Left kidney (tissue), 2 donors: Measurements from ENCODE around the gene CEBPE. TPM values are rescaled to one million over a fixed set of nuclear protein-coding genes. Genes with fewer than 3 reads are reported as not detected.
"Not testable (repeated sequence)": the region's sequence is repeated elsewhere in the genome, so short reads cannot be mapped to it uniquely, and the experiment has no call there.

Experiments used
- DNase-seq: peaks from one replicate; pipeline ENCODE4 v3.0.0-alpha.2; 2013
- polyA plus RNA-seq: library from polyadenylated mRNA; unstranded; fragments of 120-200 nt; gene quantifications from one replicate; pipeline ENCODE4 v1.2.1, GENCODE V29; 2013; ENCODE audit not compliant: insufficient read length

Gene CEBPE
- polyA plus RNA-seq, 1 donor, result 0.08 TPM

DNA sequence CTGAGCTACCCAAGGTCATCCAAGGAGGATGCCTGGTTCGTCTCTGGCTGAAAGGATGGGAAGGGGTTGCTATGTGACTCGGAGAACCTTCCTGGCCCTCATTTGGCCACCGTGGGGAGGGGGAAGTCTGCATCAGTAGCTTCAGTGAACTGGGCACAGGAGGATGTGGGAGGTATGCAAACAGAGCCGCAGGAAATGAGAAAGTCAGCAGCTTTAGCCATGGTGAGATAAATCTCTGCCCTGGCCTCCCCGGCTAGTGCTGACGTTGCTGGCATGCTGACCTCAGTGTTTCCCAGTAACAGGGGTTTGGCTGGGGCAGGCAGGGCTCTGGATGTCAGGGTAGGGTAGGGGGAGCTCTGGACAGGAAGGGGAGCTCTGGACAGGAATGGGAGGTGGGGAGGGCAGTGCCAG, 2.3 kb upstream of the CEBPE start:
- peak; percentile 71 for DNase-seq

DNA sequence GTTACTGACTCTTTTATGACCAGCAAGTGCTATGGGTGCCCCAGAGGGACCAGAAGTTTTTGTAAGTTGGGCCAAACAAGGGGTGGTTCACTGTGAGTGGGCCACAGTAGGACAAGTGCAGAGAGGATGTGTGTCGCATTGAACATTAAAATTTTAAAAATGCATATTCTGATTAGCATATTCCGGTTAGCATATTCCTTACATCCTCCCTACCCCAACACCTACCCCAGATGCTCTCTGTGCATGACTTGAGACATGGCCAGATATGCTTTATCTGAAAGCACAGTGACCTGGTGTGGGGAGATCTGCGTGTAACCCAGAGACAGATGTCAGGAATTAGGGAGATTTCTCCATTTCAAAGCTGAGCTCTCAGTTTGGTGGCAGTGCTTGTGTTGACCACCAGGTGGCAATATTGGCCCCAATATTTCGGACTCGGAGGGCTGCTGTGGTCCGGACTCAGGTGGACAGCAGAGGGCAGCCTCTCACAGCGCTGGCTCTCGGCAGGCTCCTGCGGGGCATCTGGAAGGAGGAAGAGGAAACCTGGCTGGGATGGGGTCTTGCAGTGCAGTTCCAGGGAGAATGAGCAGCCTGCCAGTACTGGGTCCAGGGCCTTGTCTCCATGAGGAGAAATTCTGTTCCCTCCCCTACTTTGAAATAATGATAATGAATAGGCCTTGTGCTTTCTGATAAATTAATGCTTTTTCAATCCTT, 1.6 kb upstream of the CEBPE start:
- peak; percentile 83 for DNase-seq

DNA sequence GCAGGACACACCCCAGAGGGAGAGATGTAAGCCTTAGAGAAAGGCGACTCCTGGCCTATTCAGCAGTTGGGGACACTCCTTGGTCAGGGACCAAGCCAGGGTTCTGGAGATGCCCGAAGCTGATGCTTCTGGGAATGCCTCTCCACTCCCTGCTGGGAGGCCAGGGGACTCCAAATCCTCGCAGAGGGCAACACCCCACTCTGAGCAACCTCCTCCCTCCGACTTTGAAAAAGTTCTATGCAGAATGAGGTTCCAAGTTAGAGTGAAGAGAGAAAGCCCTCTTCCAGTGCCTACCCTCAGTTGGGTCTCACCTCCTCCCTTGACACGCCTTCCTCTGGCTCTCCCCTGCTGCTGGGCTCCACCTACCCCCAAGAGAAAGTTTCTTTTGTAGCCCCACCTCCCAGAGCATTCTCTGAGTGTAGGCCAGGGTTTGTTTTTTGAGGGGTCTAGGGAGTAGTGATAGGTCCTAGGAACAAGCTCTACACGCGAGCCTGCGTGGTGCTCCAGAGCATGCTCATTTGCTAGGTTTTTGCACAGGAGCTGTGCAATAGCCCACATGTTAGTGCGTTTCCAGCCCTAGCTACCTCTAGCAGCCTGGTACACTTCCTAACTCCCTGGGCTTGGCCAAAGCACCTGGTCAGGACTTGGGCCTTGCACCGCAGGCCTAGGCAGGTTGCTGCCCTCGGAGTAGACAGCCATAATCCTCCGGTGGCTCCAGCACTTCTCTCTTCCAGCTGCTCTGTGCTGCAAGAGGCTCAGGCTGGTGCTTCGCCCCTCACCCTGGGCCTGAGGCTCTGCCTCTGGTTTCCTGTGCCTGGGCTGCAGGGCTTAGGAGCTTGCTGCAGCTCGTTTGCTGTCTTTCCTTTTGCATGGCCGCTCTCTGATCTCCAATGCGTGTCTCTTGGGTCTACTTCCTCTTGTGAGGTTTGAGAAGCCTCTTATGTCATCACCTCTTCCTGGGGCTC, 590 bp upstream of the CEBPE start:
- no peak for DNase-seq

- DNase-seq, result no peak
These were observed 1.6 kb downstream of the CEBPE start for GRCh38 chr14:23117371-23118020.

DNA sequence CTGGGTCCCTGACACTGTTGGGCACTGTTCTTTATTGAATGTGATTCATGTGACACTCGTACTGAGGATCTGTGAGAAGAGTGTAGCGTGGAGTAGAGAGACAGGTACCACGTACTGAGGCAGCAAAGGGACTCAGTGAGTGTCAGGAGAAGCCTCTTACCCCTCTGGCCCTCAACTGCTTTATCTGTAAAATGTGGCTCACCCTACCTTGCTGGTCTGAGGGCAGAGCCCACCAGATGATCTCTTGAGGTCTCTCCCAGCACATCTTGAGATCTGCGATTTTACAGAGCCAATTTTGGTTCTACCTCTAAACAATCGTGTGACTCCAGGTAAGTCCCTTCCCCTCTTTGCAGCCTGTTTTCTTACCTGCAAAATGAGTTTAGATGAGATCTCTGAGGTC, 3.1 kb downstream of the CEBPE start:
- DNase-seq, result no peak

- no peak for DNase-seq
These were observed 3.9 kb downstream of the CEBPE start for GRCh38 chr14:23115039-23115731.

- DNase-seq, result no peak
These were observed 4.4 kb downstream of the CEBPE start for GRCh38 chr14:23114669-23115038.

GRCh38 chr14:23114120-23114458, 5.0 kb downstream of the CEBPE start:
- no peak for DNase-seq

- DNase-seq, result no peak
These were observed 5.5 kb downstream of the CEBPE start for GRCh38 chr14:23113431-23114119.

DNA sequence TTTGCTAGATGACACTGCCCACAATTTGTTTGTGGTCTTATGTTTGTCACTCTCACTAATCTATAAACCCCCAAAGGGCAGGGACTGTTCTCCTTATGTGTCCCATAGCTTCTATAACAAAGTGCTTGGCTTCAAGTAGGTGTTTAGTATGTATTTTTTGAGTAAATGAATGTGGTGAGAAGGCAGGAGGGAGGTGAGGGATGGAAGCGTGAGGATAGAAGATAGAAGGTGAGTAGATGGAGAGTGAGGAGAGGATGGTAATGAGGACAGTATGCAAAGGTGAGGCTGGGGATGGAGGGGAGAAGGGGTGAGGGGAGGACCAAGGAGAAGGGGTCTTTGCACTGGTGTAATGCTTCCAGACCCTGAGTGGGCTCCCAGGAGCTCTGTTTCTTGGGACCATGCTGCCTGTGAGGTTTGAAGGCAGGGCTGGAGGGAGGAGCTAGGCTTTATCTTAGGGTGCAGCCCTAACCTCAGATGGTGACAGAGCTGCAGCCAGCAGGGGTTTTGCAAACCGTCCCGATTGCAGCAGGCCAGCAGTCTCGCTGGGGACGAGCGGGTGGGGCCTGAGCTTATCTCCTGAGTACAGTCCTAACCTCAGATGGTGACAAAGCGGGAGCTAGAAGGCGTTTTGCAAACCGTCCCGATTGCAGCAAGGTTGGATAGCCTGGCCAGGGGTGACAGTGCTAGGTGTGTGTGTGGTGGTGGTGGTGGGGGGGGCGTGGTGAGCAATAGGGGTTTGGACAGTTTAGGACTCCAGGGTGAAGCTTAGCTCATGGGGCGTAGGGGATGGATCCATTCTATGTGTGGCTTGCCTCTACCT, 6.5 kb downstream of the CEBPE start:
- no peak for DNase-seq

DNA sequence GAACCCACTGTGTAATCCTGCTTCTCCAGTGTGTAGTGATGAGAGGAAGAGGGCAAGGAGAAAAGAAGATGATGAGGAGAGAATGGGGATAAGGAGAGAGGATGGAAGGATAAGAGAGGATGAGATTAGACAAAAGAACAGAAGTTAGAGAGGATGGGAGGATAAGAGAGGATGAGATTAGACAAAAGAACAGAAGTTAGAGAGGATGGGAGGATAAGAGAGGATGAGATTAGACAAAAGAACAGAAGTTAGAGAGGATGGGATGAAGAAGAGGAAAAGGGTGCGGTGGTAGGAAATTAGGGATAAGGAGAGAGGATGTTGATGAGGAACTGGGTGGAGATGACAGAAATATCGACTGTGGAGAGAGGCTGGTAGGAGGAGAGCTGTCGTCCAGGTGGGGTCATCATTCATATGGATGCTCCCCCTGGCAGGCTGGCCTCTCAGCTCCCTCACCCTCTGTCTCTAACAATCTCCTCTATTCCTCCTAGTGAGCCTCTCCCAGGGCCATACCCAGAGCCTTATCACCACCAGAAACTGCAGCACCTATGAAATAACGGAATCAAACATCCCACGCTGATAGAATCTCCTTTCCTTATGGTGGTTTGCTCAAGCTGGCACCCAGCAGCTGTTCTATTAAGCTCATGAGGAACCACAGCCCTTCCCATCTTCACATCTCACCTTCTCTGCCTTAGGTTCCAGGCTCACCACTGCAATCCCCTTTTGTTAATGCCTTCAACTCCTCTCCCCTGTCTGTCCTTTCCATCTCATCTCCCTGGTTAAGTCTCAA, 8.3 kb downstream of the CEBPE start:
- DNase-seq, result no peak

DNA sequence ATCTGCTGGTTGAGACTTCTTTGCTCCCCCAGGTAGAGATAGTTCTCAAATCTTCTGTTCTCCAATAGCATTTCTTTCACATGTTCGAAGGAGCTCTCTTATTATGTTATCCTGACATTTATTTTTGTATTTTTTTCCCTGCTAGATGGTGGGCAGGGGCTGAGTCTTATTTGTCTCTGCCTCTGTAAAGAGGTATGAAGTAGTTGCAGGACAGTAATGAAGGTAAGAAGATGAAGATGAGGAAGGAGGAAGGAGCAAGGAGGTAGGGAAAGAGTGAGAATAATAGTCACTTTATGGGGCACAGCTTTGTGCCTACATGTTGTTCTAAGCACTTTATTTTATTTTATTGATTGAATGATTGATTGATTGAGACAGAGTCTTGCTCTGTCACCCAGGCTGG, 9.3 kb downstream of the CEBPE start:
- no peak for DNase-seq

GRCh38 chr14:23108169-23108568, 10.9 kb downstream of the CEBPE start:
- DNase-seq, result not testable (repeated sequence)

DNA sequence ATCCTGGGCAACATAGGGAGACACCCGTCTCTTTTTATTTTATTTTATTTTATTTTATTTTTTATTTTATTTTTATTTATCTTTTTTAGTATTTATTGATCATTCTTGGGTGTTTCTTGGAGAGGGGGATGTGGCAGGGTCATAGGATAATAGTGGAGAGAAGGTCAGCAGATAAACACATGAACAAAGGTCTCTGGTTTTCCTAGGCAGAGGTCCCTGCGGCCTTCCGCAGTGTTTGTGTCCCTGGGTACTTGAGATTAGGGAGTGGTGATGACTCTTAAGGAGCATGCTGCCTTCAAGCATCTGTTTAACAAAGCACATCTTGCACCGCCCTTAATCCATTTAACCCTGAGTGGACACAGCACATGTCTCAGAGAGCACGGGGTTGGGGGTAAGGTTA, 11.4 kb downstream of the CEBPE start:
- DNase-seq, result not testable (repeated sequence)

GRCh38 chr14:23106747-23107045, 12.4 kb downstream of the CEBPE start:
- DNase-seq, result no peak

GRCh38 chr14:23105348-23105824, 13.7 kb downstream of the CEBPE start:
- DNase-seq, result no peak

DNA sequence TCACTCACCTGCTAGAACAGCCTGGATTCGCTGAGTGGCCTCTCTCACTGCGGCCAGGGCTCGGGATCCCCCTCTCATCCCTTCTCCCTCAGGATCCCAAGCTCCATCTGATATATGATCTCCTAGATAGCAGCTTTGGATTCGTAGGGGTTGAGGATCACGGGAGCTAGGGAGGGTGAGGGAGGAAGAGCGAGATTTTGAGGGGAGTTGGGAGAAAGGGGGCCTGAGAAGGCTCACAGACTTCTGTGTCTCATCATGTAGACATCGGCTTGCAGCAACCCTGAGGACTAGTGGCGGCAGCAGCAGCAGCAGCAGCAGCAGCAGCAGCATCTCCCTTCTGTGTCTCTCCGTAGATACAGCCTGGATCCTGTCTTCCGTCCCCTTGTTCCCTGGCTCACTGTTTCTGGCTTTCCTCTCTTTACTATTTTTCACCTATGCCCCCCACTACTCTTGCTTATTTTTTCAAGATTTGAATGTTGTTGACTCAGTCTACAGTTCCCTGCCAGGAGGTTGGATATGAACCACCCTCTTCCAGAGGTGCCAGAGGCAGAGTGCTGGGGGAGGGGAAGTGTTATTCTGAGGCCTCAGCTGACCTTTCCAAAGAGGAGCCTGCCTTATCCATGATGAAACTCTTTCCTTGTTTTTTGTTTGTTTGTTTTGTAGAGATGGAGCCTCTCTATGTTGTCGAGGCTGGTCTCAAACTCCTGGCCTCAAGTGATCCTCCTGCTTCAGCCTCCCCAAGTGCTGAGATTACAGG, 14.3 kb downstream of the CEBPE start, which contains the start of gene CIROP:
TSS of gene CIROP (minus strand) at position 399 of the 757 bp plus-strand sequence. CDS start at position 330, 69 bp downstream.
- DNase-seq, result no peak

GRCh38 chr14:23104070-23104590, 14.9 kb downstream of the CEBPE start:
- no peak for DNase-seq

- DNase-seq, result no peak
These were observed 15.5 kb downstream of the CEBPE start for GRCh38 chr14:23103581-23103980.
